Lower lobe of right lung (tissue), 2 donors: ENCODE results near the gene GAD2. TPM values are rescaled to one million over a fixed set of nuclear protein-coding genes. Genes with fewer than 3 reads are reported as not detected.

Experiments used
- ATAC-seq, 2 donors: fragments of 200-7000 bp; cut with Tn5 transposase; one replicate each; pipeline ENCODE4 v1.9.1; 2020 to 2022; ENCODE audit warnings: mild to moderate bottlenecking in 2 of 2, moderate library complexity in 2 of 2
- DNase-seq: peaks from one replicate; pipeline ENCODE4 v3.0.0-alpha.2; 2020
- H3K27ac ChIP-seq: fragments of 200-600 bp; one replicate; pipeline ENCODE4 v1.8.0; 2022
- H3K27me3 ChIP-seq: fragments of 200-600 bp; one replicate; pipeline ENCODE4 v1.8.0; 2022; ENCODE audit warnings: low read depth
- H3K36me3 ChIP-seq: fragments of 200-600 bp; one replicate; pipeline ENCODE4 v1.8.0; 2022; ENCODE audit warnings: mild to moderate bottlenecking
- H3K4me1 ChIP-seq: fragments of 200-600 bp; one replicate; pipeline ENCODE4 v1.8.0; 2022
- H3K4me3 ChIP-seq: fragments of 200-600 bp; one replicate; pipeline ENCODE4 v1.8.0; 2022; ENCODE audit warnings: mild to moderate bottlenecking
- H3K9me3 ChIP-seq: fragments of 200-600 bp; one replicate; pipeline ENCODE4 v1.8.0; 2022
- CTCF ChIP-seq: fragments of 200-600 bp; IDR thresholded peaks from one replicate; pipeline ENCODE4 v1.8.0; 2022; ENCODE audit warnings: antibody characterized with exemption, mild to moderate bottlenecking
- intact Hi-C: fragments of 100-400 bp; cut with DNase I; formaldehyde crosslinking; loops from one replicate; pipeline ENCODE4 v1.11.0; 2022
- total RNA-seq: library from RNA; stranded (reverse); fragmentation: NEBNext Ultra II Directional; extraction: Animal tissue kit (Norgen Biotek cat#: 25700); gene quantifications from one replicate; pipeline ENCODE4 v1.2.1, GENCODE V29; 2021
- donor health status: DM: no; HTN: yes; CAD: no; lungs with severe emphysema.

GAD2 gene
- total RNA-seq, 1 donor from 2014 or later = not detected

DNA sequence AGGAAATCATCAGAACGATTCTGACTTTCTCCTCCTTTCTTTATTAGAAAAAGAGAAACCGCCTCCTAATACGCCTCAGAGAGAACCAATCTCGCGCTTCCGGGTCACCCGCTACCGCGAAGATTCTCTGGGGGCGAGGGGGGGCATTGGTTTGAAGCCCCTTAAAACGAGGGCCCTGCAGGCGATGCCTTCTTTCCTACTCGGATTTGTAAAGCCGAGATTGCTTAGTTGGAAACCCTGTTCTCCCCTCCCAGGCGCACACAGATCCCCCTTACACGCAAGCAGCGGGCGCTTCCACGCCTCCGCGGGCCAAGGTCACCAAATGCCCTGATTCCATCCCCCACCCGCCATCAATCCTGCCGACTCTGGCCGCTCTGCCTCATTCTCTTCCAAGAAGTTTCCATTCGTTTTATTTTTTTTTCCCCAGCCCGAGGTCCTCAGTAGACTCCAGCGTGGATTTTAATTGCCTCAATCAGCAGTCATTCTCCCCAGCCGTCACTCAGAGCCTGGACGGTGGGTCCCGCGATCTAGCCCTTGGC lies 1.1 kb upstream of the GAD2 start:
- no peak overlapping the region for H3K27ac ChIP-seq
- no peaks in the 10 kb centered on the region for H3K9me3 ChIP-seq
- peaks cover 24% of the 10 kb centered on the region for H3K4me1 ChIP-seq
- no peaks in the 10 kb centered on the region for H3K36me3 ChIP-seq
- DNase-seq = no peak
- intact Hi-C loops = no loop called here
- no peak overlapping the region for H3K4me3 ChIP-seq
- no peak for ATAC-seq
- no peak for TF ChIP-seq CTCF
- peaks cover 93% of the 10 kb centered on the region for H3K27me3 ChIP-seq

DNA sequence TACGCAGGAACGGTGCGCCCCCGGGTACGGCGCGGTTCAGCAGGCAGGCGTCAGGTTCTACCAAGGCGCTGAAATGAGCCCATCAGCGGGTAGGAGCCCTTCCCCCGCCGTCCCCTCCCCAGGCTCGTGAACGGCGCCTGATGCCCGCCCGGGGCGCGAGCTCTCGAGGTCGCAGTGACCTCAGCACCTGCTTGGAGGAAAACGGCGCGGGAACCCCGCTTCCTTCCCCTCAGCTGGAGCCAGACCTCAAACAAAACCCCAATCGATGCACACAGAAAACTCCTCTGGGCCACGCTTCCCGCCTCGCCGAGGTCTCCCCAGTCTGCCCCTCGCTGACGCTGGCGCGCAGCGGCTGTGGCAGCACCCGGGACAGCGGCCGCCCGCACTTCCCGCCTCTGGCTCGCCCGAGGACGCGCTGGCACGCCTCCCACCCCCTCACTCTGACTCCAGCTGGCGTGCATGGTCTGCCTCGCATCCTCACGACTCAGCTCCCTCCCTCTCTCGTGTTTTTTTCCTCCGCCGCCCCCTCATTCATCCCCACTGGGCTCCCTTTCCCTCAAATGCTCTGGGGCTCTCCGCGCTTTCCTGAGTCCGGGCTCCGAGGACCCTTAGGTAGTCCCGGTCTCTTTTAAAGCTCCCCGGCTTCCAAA lies 514 bp upstream of the GAD2 start:
- peak; percentile 68 to 72 for ATAC-seq

GRCh38 chr10:26217396-26218086 lies 967 bp downstream of the GAD2 start:
- intact Hi-C loops = no loop called here
- no peak for DNase-seq
- H3K36me3 ChIP-seq = no peaks in the 10 kb centered on the region
- peaks cover 97% of the 10 kb centered on the region for H3K27me3 ChIP-seq
- no peak overlapping the region for H3K27ac ChIP-seq
- ATAC-seq = peak in 1 of 2 donors; percentile 18
- no peak for TF ChIP-seq CTCF
- no peaks in the 10 kb centered on the region for H3K9me3 ChIP-seq
- H3K4me1 ChIP-seq = peaks cover 24% of the 10 kb centered on the region
- no peak overlapping the region for H3K4me3 ChIP-seq

More for the DNA sequence above, 514 bp upstream of the GAD2 start:
- H3K27ac ChIP-seq = no peak overlapping the region
- H3K36me3 ChIP-seq = no peaks in the 10 kb centered on the region
- no peak overlapping the region for H3K4me3 ChIP-seq
- DNase-seq = peak; percentile 45
- no peak for TF ChIP-seq CTCF
- H3K27me3 ChIP-seq = peaks cover 97% of the 10 kb centered on the region
- H3K9me3 ChIP-seq = no peaks in the 10 kb centered on the region
- intact Hi-C loops = no loop called here
- peaks cover 24% of the 10 kb centered on the region for H3K4me1 ChIP-seq

GRCh38 chr10:26219676-26220075 lies 3.1 kb downstream of the GAD2 start:
- no peak for ATAC-seq
- DNase-seq = no peak
- TF ChIP-seq CTCF = no peak
- Histone ChIP-seq H3K9me3 (no peaks in the 10 kb centered on the region), H3K4me3 (no peak overlapping the region), H3K36me3 (no peaks in the 10 kb centered on the region), H3K4me1 (peaks cover 24% of the 10 kb centered on the region), H3K27me3 (peaks cover 92% of the 10 kb centered on the region), H3K27ac (no peak overlapping the region)
- intact Hi-C loops = no loop called here

DNA sequence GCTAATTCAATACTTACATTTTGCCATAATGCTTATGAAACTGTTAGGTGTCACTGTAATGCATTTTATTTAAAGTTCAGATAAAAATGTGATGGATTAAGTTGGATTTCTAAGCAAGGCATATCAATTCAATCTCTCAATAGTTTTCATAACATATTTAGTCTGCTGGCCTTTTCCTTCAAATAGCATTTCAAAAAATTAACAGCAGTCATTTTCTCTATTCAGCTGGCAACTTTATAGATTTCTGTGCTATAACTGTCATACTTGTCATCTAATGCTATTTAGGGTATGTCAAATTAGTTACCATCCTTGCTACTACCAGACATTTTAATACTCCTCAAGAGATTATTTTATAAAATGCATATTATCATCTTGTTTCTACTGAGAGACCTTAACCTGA lies 4.3 kb downstream of the GAD2 start:
- TF ChIP-seq CTCF = no peak
- ATAC-seq = no peak
- Histone ChIP-seq H3K9me3 (no peaks in the 10 kb centered on the region), H3K4me3 (no peak overlapping the region), H3K27me3 (peaks cover 84% of the 10 kb centered on the region), H3K27ac (no peak overlapping the region), H3K4me1 (peaks cover 17% of the 10 kb centered on the region), H3K36me3 (no peaks in the 10 kb centered on the region)
- DNase-seq = no peak
- intact Hi-C loops = no loop called here
